ENCODE measurements around the gene ZNF33A. TPM values are rescaled to one million over a fixed set of nuclear protein-coding genes. Genes with fewer than 3 reads are reported as not detected.
"Not testable (repeated sequence)": the region's sequence is repeated elsewhere in the genome, so short reads cannot be mapped to it uniquely, and the experiment has no call there.

The ZNF33A gene
- total RNA-seq, 2 donors from 2014 or later = 45.9 to 50.7 TPM

DNA sequence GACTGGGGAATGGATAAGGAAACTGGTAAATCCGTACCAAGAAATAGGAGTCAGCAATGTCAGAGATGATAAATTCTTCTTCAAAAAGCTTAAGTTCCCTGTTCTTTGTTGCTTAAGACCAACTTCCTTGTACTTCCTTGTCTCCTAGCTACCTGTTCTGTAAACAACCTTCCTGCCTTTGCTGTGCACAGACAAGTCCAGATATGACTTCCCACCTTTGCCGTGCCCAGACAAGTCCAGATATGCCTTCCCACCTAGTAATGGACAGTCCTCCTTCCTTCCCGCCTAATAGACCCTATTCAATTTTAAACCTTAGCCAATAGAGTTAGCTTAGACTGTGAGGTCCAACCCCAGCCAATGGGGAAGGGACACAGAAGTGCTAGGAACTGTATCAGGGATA is 2.5 kb upstream of the ZNF33A start:
- Histone ChIP-seq H3K27me3 (ENCODE audit: control insufficient read depth, insufficient read depth, low read length, poor library complexity, severe bottlenecking) (no peaks in the 10 kb centered on the region), H3K9me3 (ENCODE audit: control insufficient read depth, low read length) (no peaks in the 10 kb centered on the region), H3K4me3 (ENCODE audit: low read length) (no peak overlapping the region), H3K9ac (ENCODE audit: extremely low read depth, low read length, poor library complexity, severe bottlenecking) (no peak overlapping the region), H3K36me3 (ENCODE audit: control insufficient read depth, insufficient read depth, low read length) (peaks cover 12% of the 10 kb centered on the region), H3K4me1 (ENCODE audit: control insufficient read depth, insufficient read depth, low read length) (peaks cover 3% of the 10 kb centered on the region), H3K27ac (ENCODE audit: low read depth, low read length) (no peak overlapping the region)
- Mint-ChIP-seq H3K27me3 (ENCODE audit: insufficient read depth) (no peaks in the 10 kb centered on the region), H3K9me3 (peaks cover 30% of the 10 kb centered on the region), H3K4me3 (no peak overlapping the region), H3K27ac (no peak overlapping the region), H3K36me3 (ENCODE audit: low read depth) (peaks cover 7% of the 10 kb centered on the region), H3K4me1 (peaks cover 6% of the 10 kb centered on the region)
- 79 to 93% methylated on average over 1 to 3 of the region's 3 CpGs for WGBS, 2 experiments (ENCODE audit: insufficient coverage in 1 of 2, insufficient read length in 1 of 2)
- DNase-seq = no peak
- TF ChIP-seq, protein P1, sequence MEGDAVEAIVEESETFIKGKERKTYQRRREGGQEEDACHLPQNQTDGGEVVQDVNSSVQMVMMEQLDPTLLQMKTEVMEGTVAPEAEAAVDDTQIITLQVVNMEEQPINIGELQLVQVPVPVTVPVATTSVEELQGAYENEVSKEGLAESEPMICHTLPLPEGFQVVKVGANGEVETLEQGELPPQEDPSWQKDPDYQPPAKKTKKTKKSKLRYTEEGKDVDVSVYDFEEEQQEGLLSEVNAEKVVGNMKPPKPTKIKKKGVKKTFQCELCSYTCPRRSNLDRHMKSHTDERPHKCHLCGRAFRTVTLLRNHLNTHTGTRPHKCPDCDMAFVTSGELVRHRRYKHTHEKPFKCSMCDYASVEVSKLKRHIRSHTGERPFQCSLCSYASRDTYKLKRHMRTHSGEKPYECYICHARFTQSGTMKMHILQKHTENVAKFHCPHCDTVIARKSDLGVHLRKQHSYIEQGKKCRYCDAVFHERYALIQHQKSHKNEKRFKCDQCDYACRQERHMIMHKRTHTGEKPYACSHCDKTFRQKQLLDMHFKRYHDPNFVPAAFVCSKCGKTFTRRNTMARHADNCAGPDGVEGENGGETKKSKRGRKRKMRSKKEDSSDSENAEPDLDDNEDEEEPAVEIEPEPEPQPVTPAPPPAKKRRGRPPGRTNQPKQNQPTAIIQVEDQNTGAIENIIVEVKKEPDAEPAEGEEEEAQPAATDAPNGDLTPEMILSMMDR (conservative IDR thresholded peaks at IDR 0.05) = no peak

DNA sequence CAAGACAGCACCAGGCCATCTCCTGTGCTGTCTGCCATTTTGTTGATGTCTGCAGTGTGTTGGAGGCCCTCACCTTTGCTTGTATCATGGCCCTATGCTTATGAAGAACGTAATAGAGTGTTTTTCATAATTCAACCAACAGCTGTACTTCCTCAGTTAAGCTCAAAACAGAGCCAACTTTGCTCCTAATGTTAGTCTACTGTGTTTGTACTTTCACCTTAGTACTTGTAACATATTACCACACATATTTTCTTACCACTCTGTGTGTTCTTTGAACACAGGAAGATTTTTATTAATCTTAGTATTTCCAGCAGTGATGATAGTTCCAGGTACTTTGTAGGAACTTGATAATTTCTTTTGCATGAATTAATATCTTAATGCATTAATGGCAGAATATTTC is 5.9 kb downstream of the ZNF33A start:
- peaks cover 3% of the 10 kb centered on the region for H3K4me1 ChIP-seq (ENCODE audit: control insufficient read depth, insufficient read depth, low read length)
- TF ChIP-seq, protein P1 (conservative IDR thresholded peaks at IDR 0.05) = no peak
- H3K36me3 ChIP-seq (ENCODE audit: control insufficient read depth, insufficient read depth, low read length) = peaks cover 79% of the 10 kb centered on the region
- H3K36me3 Mint-ChIP-seq (ENCODE audit: low read depth) = peaks cover 78% of the 10 kb centered on the region
- no peak overlapping the region for H3K27ac ChIP-seq (ENCODE audit: low read depth, low read length)
- H3K9me3 ChIP-seq (ENCODE audit: control insufficient read depth, low read length) = peaks cover 8% of the 10 kb centered on the region
- no peak overlapping the region for H3K27ac Mint-ChIP-seq
- H3K9me3 Mint-ChIP-seq = peaks cover 15% of the 10 kb centered on the region
- 100% methylated on average over 1 of the region's 1 CpG; no CpG with 5 or more reads in 1 of the 2 experiments for WGBS, 2 experiments (ENCODE audit: insufficient coverage in 1 of 2, insufficient read length in 1 of 2)
- H3K27me3 ChIP-seq (ENCODE audit: control insufficient read depth, insufficient read depth, low read length, poor library complexity, severe bottlenecking) = no peaks in the 10 kb centered on the region
- DNase-seq = no peak
- H3K9ac ChIP-seq (ENCODE audit: extremely low read depth, low read length, poor library complexity, severe bottlenecking) = no peak overlapping the region
- no peak overlapping the region for H3K4me3 Mint-ChIP-seq
- no peaks in the 10 kb centered on the region for H3K27me3 Mint-ChIP-seq (ENCODE audit: insufficient read depth)
- peaks cover 6% of the 10 kb centered on the region for H3K4me1 Mint-ChIP-seq
- H3K4me3 ChIP-seq (ENCODE audit: low read length) = no peak overlapping the region

DNA sequence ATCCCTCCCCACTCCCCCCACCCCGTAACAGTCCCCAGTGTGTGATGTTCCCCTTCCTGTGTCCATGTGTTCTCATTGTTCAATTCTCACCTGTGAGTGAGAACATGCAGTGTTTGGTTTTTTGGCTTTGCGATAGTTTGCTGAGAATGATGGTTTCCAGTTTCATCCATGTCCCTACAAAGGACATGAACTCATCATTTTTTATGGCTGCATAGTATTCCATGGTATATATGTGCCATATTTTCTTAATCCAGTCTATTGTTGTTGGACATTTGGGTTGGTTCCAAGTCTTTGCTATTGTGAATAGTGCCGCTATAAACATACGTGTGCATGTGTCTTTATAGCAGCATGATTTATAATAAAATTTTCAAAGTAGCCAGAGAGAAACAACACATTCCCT is 8.6 kb downstream of the ZNF33A start:
- H3K4me3 Mint-ChIP-seq; H3K9ac ChIP-seq (ENCODE audit: extremely low read depth, low read length, poor library complexity, severe bottlenecking); H3K27ac ChIP-seq (ENCODE audit: low read depth, low read length); H3K27me3 Mint-ChIP-seq (ENCODE audit: insufficient read depth); H3K27me3 ChIP-seq (ENCODE audit: control insufficient read depth, insufficient read depth, low read length, poor library complexity, severe bottlenecking); DNase-seq; H3K4me3 ChIP-seq (ENCODE audit: low read length); H3K4me1 ChIP-seq (ENCODE audit: control insufficient read depth, insufficient read depth, low read length); H3K9me3 ChIP-seq (ENCODE audit: control insufficient read depth, low read length); H3K27ac Mint-ChIP-seq; H3K4me1 Mint-ChIP-seq: not testable (repeated sequence)
- H3K36me3 ChIP-seq (ENCODE audit: control insufficient read depth, insufficient read depth, low read length) = peaks cover 84% of the 10 kb centered on the region
- WGBS, 2 experiments (ENCODE audit: insufficient coverage in 1 of 2, insufficient read length in 1 of 2) = 67% methylated on average over 3 of the region's 4 CpGs; no CpG with 5 or more reads in 1 of the 2 experiments
- peaks cover 87% of the 10 kb centered on the region for H3K36me3 Mint-ChIP-seq (ENCODE audit: low read depth)
- peaks cover 15% of the 10 kb centered on the region for H3K9me3 Mint-ChIP-seq

DNA sequence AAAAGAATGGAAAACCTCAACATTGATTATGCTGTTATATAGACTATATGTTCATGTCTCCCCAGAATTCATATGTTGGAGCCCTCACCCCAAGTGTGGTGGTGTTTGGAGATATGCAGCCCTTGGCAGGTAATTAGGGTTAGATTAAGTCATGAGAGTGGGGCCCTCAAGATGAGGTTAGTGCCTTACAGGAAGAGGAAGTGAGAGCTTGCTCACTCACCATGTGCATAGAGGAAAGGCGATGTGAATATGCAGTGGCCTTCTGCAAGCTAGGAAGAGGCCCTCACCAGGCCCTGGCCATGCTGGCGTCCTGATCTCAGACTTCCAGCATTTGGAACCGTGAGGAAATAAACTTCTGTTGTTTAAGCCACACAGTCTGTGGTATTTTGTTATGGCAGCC is 14.8 kb downstream of the ZNF33A start:
- Mint-ChIP-seq H3K27ac (no peak overlapping the region), H3K4me3 (no peak overlapping the region), H3K9me3 (no peaks in the 10 kb centered on the region), H3K4me1 (no peaks in the 10 kb centered on the region), H3K27me3 (ENCODE audit: insufficient read depth) (no peaks in the 10 kb centered on the region), H3K36me3 (ENCODE audit: low read depth) (peaks cover 85% of the 10 kb centered on the region)
- DNase-seq = no peak
- WGBS, 2 experiments (ENCODE audit: insufficient coverage in 1 of 2, insufficient read length in 1 of 2) = 91 to 97% methylated on average over 3 of the region's 3 CpGs
- H3K27me3 ChIP-seq (ENCODE audit: control insufficient read depth, insufficient read depth, low read length, poor library complexity, severe bottlenecking) = no peaks in the 10 kb centered on the region
- TF ChIP-seq, protein P1 (conservative IDR thresholded peaks at IDR 0.05) = no peak
- H3K4me3 ChIP-seq (ENCODE audit: low read length) = no peak overlapping the region
- H3K27ac ChIP-seq (ENCODE audit: low read depth, low read length) = no peak overlapping the region
- H3K9ac ChIP-seq (ENCODE audit: extremely low read depth, low read length, poor library complexity, severe bottlenecking) = no peak overlapping the region
- H3K9me3 ChIP-seq (ENCODE audit: control insufficient read depth, low read length) = no peaks in the 10 kb centered on the region
- no peaks in the 10 kb centered on the region for H3K4me1 ChIP-seq (ENCODE audit: control insufficient read depth, insufficient read depth, low read length)
- peaks cover 83% of the 10 kb centered on the region for H3K36me3 ChIP-seq (ENCODE audit: control insufficient read depth, insufficient read depth, low read length)
